Natural killer cell (primary cell): Measurements from ENCODE around the gene BAZ1A. TPM values are rescaled to one million over a fixed set of nuclear protein-coding genes. Genes with fewer than 3 reads are reported as not detected.

Experiments
- ATAC-seq, 3 donors: fragments of 150-1000 bp in 2 of 3; fragments of 200-7000 bp in 1 of 3; cut with Tn5 transposase; 1 replicate in 1 of 3; 2 replicates in 2 of 3; pipeline ENCODE4 v1.10.0; 2021; ENCODE audit warnings: mild to moderate bottlenecking in 2 of 3, moderate library complexity in 2 of 3
- DNase-seq, 2 donors: peaks; one replicate each; pipeline versions ENCODE4 v3.0.0 to v3.0.0-alpha.2; 2013 to 2021; ENCODE audit warnings: mixed read lengths in 1 of 2
- H3K27ac ChIP-seq: one replicate; pipeline ENCODE4 v1.5.1; 2013; ENCODE audit warnings: mild to moderate bottlenecking, low read length
- H3K27me3 ChIP-seq: one replicate; pipeline ENCODE4 v1.6.1; 2013; ENCODE audit warnings: low read length; ENCODE audit not compliant: control insufficient read depth, insufficient read depth
- H3K36me3 ChIP-seq: one replicate; pipeline ENCODE4 v1.6.1; 2013; ENCODE audit warnings: low read length; ENCODE audit not compliant: control insufficient read depth, insufficient read depth
- H3K4me1 ChIP-seq: one replicate; pipeline ENCODE4 v1.6.1; 2013; ENCODE audit warnings: low read length; ENCODE audit not compliant: control insufficient read depth, insufficient read depth
- H3K4me3 ChIP-seq: one replicate; pipeline ENCODE4 v1.5.1; 2013; ENCODE audit warnings: low read length
- H3K9me3 ChIP-seq: one replicate; pipeline ENCODE4 v1.6.1; 2013; ENCODE audit warnings: low read length; ENCODE audit not compliant: control insufficient read depth, insufficient read depth
- H3K27ac Mint-ChIP-seq, 2 donors: one replicate each; pipeline ENCODE4 v1.8.0; 2022; ENCODE audit warnings: mild to moderate bottlenecking in 2 of 2, mixed read lengths in 2 of 2, moderate library complexity in 1 of 2
- H3K27me3 Mint-ChIP-seq, 2 donors: one replicate each; pipeline ENCODE4 v1.8.0; 2022; ENCODE audit warnings: low read depth in 2 of 2, mixed read lengths in 2 of 2
- H3K36me3 Mint-ChIP-seq: one replicate; pipeline ENCODE4 v1.8.0; 2022; ENCODE audit warnings: mixed read lengths
- H3K4me1 Mint-ChIP-seq, 2 donors: one replicate each; pipeline ENCODE4 v1.8.0; 2022; ENCODE audit warnings: mixed read lengths in 2 of 2
- H3K4me3 Mint-ChIP-seq: one replicate; pipeline ENCODE4 v1.8.0; 2022; ENCODE audit warnings: mild to moderate bottlenecking, moderate library complexity, mixed read lengths
- H3K9me3 Mint-ChIP-seq, 2 donors: one replicate each; pipeline ENCODE4 v1.8.0; 2022; ENCODE audit warnings: mixed read lengths in 2 of 2
- WGBS: methylation state at CpG from one replicate; pipeline ENCODE4 v1.1.7; 2013; ENCODE audit warnings: missing lambda C conversion rate; ENCODE audit not compliant: insufficient coverage; 5-methylcytosine and 5-hydroxymethylcytosine counted together
- intact Hi-C: fragments of 100-400 bp; cut with micrococcal nuclease; formaldehyde crosslinking; loops from one replicate; pipeline ENCODE4 v1.14.2; 2022
- total RNA-seq, 4 donors: library from RNA; stranded (reverse); fragments of 120-200 nt in 1 of 4; gene quantifications; one replicate each; pipeline versions ENCODE4 v1.2.3 to v1.2.4, GENCODE V29; 2013 to 2022
- TF ChIP-seq, protein P1 (sequence below): fragments of 200-600 bp; IDR thresholded peaks from one replicate; pipeline ENCODE4 v1.8.0; 2022; ENCODE audit warnings: antibody characterized with exemption

Gene BAZ1A
- total RNA-seq, 3 donors from 2014 or later (not counting 1 experiment from before 2014, with no cell fraction given): 54.6 to 89.5 (median 64.6) TPM

GRCh38 chr14:34872822-34873588, 2.2 kb downstream of the BAZ1A start:
- H3K27ac ChIP-seq: peak overlapping the region; percentile 98

GRCh38 chr14:34867199-34867598, 8.0 kb downstream of the BAZ1A start:
- ATAC-seq: no peak
- no peak for DNase-seq
- 96% methylated on average over 4 of the region's 5 CpGs for WGBS
- Histone ChIP-seq H3K27me3 (no peaks in the 10 kb centered on the region), H3K36me3 (peaks cover 8% of the 10 kb centered on the region), H3K9me3 (no peaks in the 10 kb centered on the region), H3K27ac (no peak overlapping the region), H3K4me3 (no peak overlapping the region), H3K4me1 (peaks cover 10% of the 10 kb centered on the region)
- TF ChIP-seq, protein P1, sequence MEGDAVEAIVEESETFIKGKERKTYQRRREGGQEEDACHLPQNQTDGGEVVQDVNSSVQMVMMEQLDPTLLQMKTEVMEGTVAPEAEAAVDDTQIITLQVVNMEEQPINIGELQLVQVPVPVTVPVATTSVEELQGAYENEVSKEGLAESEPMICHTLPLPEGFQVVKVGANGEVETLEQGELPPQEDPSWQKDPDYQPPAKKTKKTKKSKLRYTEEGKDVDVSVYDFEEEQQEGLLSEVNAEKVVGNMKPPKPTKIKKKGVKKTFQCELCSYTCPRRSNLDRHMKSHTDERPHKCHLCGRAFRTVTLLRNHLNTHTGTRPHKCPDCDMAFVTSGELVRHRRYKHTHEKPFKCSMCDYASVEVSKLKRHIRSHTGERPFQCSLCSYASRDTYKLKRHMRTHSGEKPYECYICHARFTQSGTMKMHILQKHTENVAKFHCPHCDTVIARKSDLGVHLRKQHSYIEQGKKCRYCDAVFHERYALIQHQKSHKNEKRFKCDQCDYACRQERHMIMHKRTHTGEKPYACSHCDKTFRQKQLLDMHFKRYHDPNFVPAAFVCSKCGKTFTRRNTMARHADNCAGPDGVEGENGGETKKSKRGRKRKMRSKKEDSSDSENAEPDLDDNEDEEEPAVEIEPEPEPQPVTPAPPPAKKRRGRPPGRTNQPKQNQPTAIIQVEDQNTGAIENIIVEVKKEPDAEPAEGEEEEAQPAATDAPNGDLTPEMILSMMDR: no peak
- intact Hi-C loops: no loop called here
- Mint-ChIP-seq H3K4me3 (no peak overlapping the region), H3K27ac (no peak overlapping the region), H3K36me3 (no peaks in the 10 kb centered on the region), H3K9me3 (no peaks in the 10 kb centered on the region), H3K4me1 (peaks cover 44 to 51% of the 10 kb centered on the region in 2 donors), H3K27me3 (no peaks in the 10 kb centered on the region)

More at GRCh38 chr14:34872822-34873588, 2.2 kb downstream of the BAZ1A start:
- peaks cover 8% of the 10 kb centered on the region for H3K4me1 ChIP-seq
- H3K9me3 ChIP-seq: no peaks in the 10 kb centered on the region
- Mint-ChIP-seq H3K27ac (peak overlapping the region; percentile 97 to 99), H3K36me3 (no peaks in the 10 kb centered on the region), H3K4me1 (peaks cover 51 to 53% of the 10 kb centered on the region in 2 donors), H3K9me3 (no peaks in the 10 kb centered on the region), H3K27me3 (no peaks in the 10 kb centered on the region), H3K4me3 (peak overlapping the region; percentile 92)
- H3K27me3 ChIP-seq: no peaks in the 10 kb centered on the region
- H3K4me3 ChIP-seq: peak overlapping the region; percentile 93
- ATAC-seq: peak in 1 of 3 donors; percentile 6
- peaks cover 8% of the 10 kb centered on the region for H3K36me3 ChIP-seq
- WGBS: 2% methylated on average over 16 of the region's 19 CpGs
- intact Hi-C loops: loop anchor here (1.0 to 10.0 kb wide), 8 partner anchors 16 to 544 kb away; partner anchors contain the start of genes EAPP, FAM177A1, NFKBIA and PPP2R3C
- TF ChIP-seq, protein P1: no peak
- DNase-seq: peak in 1 of 2 donors; percentile 64

- peaks cover 47 to 51% of the 10 kb centered on the region in 2 donors for H3K4me1 Mint-ChIP-seq
- no peak overlapping the region for H3K4me3 ChIP-seq
- WGBS: 93% methylated on average over 12 of the region's 13 CpGs
- no peaks in the 10 kb centered on the region for H3K36me3 Mint-ChIP-seq
- peaks cover 8% of the 10 kb centered on the region for H3K4me1 ChIP-seq
- H3K27me3 ChIP-seq: no peaks in the 10 kb centered on the region
- H3K4me3 Mint-ChIP-seq: no peak overlapping the region
- TF ChIP-seq, protein P1: no peak
- H3K27me3 Mint-ChIP-seq: no peaks in the 10 kb centered on the region
- no peaks in the 10 kb centered on the region for H3K9me3 Mint-ChIP-seq
- peaks cover 16% of the 10 kb centered on the region for H3K36me3 ChIP-seq
- H3K27ac ChIP-seq: no peak overlapping the region
- no peaks in the 10 kb centered on the region for H3K9me3 ChIP-seq
- no peak for DNase-seq
- peak overlapping the region; percentile 55 to 81 for H3K27ac Mint-ChIP-seq
- ATAC-seq: no peak
- intact Hi-C loops: no loop called here
These were observed 9.1 kb downstream of the BAZ1A start for GRCh38 chr14:34865889-34866574.
